Stimulated activated CD8-positive, alpha-beta memory T cell treated with anti-CD3 and anti-CD28 coated beads, Interleukin-4, amount 100 ng/mL, for 4 hours (primary cell): Measurements from ENCODE around the gene COPS4.
"Not testable (repeated sequence)": the region's sequence is repeated elsewhere in the genome, so short reads cannot be mapped to it uniquely, and the experiment has no call there.

Experiments
- DNase-seq, 2 donors: peaks; one replicate each; pipeline ENCODE4 v3.0.0-alpha.2; 2020; ENCODE audit warnings: low read depth in 2 of 2, low spot score in 1 of 2

COPS4 gene

DNA sequence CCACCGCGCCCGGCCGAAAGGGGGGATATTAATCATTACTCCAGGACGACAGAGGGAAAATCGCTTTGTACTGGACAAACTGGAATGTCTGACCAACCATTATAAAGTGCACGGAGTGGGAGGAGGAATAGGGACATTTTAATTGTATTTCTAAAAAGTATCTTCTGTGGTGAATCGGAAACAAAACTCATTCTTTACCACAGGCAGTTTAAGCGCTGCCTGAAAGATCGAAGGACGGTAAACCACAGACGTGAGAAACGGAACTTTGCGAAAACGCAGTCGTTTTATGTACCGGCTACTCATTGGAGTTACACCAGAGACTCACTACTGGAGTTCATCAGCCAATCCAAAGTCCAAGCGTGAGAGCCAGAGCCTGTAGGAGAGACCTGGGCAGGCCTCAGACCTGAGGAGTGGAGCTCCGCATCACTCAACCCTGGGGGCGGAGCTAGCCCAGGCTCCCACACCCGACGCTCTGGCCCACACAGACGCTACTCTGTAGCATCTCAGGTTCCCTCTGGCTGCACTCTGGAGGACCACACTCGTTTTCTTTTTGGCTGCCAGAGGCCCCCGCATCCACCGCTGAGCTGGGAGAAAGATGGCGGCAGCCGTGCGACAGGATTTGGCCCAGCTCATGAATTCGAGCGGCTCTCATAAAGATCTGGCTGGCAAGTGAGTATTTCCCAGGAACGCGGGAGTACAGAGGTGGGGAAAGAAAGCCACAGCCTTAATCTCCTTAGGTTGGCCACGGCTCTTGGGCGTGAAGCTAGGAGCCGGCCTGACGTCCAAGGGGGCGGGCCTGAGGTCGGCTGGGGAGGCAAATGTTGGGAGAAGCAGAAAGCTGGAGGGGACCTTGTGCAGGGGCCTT lies at the start of gene COPS4:
COPS4 (plus strand) TSS at position 554 of the 865 bp plus-strand sequence; CDS start at position 596, 42 bp downstream.
- peak; percentile 83 to 91 for DNase-seq

DNA sequence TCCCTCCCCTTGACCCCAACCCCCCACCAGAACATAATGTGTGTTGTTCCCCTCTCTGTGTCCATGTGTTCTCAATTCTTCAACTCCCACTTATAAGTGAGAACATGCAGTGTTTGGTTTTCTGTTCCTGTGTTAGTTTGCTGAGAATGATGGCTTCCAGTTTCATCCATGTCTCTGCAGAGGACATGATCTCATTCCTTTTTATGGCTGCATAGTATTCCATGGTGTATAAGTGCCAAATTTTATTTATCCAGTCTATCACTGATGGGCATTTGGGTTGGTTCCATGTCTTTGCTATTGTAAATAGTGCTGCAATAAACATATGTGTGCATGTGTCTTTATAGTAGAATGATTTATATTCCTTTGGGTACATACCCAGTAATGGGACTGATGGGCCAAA lies 47.5 kb upstream of the COPS4 start:
- DNase-seq: not testable (repeated sequence)

DNA sequence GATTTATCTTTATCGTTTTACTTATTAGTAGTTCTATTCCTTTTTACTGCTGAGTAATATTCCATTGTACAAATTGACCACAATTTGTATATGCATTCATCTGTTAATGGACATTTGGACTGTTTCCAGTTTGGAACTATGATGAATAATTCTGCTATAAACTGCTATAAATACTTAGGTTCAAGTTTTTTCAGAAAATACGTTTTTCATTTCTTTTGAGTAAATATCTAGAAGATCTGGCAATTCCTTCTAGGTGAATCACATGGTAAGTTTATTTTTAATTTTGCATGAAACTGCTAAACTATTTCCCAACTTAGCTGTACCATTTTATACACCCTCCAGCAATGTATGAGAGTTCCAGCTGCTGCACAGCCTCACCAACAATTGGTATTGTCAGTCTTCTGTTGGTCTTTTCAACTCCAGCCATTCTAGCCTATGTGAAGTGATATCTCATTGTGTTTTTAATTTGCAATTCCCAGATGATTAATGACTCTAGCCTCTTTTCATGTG lies 46.6 kb upstream of the COPS4 start:
- no peak for DNase-seq

DNA sequence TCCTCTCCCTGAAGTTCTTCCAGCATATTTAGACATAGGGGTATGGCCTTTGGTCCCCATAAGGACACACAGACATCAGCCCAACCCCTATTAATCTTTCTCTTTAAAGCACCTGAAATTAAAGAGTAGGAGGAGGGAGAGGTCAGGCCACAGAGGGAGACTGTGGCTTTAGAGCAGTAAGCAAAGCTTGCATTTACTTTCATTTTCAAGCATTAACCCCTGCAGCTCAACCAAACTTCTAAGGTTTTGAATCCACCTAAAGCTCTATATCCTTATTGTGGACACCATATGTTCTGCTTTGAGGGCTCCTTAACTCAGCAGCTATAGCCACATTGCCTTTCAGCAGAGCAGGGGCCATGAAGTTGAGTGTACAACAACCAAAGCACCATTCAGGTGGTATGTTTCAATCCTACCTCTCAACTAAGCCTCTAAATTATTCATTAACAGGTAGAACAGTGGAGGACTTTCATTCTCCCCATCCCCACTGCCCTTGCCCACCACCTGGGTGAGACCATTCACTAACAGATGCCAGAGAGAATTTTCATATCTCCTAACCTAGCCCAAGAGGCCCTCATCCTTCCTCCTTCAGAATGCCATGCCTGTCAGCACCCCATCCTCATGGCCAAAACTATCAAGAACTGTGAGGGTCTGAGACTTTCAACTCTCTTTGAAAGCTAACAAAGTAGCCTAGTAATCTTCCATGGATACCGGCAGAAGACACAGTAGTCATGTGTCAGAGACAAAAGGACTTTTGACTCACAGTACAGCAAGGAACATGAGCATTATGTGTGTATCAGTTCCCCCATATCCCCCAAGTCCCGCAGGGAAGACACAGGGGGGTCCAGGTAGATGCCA lies 45.2 kb upstream of the COPS4 start:
- no peak for DNase-seq

DNA sequence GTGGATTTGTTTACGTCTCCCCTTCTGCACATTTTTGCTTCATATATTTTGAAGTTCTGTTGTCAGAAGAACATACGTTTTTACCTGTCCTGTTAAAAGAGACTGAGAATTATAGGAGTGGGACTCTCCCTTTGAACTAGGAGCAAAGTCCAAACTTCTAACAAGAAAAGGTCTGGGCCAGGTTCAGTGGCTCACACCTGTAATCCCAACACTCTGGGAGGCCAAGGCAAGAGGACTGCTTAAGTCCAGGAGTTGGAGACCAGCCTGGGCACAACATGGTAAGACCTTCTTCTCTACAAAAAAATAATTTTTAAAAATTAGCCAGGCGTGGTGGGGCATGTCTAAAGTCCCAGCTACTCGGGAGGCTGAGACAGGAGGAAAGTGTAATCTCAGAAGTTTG lies 40.1 kb upstream of the COPS4 start:
- no peak for DNase-seq

DNA sequence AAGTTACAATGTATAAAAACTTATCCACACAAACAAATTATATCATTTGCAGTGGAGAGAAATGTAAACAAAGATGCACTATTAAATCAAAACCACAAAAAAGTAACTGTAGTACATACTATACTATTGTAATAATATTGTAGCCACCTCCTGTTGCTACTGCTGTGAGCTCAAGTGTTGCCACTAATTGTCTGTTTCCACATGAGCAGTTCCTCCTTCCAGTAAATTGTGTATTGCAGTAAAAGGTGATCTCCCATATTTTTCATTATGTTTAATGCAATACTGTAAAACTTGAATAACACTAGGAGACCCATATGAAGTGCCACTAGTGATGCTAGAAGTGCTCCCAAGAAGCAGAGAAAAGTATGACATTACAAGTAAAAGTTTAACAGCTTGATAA lies 36.1 kb upstream of the COPS4 start:
- no peak for DNase-seq

DNA sequence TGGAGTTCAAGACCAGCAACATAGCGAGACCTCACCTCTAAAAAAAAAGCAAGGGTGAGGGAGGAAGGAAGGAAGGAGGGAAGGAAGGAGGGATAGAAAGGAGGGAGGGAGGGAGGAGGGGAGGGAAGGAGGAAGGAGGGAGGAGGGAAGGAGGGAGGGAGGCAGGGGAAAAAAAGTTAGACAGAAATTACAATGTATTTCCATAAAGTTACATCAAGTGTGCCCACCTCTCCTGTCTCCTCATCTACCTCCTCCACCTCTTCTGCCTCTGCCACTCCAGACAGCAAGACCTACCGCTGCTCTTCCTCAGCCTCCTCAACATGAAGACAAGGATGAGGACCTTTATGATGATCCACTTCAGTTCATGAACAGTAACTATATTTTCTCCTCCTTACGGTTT lies 32.7 kb upstream of the COPS4 start:
- no peak for DNase-seq

DNA sequence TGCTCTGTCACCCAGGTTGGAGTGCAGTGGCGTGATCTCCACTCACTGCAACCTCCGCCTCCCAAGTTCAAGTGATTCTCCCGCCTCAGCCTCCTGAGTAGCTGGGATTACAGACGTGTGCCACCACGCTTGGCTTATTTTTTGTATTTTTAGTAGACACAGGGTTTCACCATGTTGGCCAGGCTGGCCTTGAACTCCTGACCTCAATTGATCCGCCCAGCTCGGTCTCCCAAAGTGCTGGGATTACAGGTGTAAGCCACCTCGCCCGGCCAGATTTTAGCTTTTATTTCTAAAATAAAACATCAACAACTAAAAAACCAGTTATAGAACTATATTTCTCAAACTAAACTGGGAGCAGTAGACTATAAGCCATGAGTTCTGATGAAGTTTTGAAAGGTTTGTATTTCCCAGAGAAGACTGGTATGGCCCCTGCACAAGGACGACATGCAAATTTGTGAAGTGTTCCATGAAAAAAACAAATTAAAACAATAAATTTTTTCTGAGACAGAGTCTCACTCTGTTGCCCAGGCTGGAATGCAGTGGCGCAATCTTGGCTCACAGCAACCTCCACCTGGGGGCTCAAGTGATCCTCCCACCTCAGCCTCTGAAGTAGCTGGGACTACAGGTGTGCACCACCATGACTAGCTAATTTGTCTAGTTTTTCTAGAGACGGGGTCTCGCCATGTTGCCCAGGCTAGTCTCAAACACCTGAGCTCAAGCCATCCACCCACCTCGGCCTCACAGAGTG lies 31.8 kb upstream of the COPS4 start:
- DNase-seq: not testable (repeated sequence)

DNA sequence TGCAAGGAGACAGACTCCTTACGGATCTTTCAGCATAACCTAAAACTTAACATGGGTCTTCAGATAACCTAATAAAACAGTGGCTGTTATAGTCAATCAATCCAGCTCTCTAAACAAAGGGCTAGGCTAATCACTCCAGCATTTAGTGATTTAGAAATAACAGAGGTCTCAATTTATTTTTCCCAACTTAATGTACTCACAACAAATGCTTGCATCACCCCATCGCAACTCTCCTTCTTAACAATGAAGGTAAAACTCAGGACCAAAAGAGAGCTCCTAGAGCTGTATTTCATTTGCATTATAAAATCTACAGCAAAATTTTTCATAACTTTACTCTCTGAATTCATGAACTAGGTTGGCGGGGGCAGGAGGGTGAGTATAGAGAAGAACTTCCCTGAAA lies 25.5 kb upstream of the COPS4 start:
- no peak for DNase-seq

DNA sequence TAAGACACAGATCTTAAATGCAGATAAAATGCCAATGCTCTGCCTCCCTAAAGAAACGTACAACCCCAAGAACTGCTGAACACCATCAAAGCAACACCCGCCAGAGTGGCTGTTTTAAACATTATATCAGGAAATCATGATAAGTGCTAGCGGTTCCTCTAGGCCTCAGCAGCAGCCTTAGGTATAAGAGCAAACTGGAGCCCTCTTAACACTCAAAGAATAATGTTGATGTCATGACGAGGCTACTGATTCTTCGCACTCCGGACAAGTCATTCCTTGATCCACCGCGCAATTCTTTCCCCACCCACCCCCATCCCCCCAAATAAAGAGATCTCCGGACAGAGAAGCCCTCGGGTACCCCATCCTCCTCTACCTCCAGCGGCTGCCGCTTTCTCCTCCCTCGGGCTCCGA lies 24.9 kb upstream of the COPS4 start:
- no peak for DNase-seq

DNA sequence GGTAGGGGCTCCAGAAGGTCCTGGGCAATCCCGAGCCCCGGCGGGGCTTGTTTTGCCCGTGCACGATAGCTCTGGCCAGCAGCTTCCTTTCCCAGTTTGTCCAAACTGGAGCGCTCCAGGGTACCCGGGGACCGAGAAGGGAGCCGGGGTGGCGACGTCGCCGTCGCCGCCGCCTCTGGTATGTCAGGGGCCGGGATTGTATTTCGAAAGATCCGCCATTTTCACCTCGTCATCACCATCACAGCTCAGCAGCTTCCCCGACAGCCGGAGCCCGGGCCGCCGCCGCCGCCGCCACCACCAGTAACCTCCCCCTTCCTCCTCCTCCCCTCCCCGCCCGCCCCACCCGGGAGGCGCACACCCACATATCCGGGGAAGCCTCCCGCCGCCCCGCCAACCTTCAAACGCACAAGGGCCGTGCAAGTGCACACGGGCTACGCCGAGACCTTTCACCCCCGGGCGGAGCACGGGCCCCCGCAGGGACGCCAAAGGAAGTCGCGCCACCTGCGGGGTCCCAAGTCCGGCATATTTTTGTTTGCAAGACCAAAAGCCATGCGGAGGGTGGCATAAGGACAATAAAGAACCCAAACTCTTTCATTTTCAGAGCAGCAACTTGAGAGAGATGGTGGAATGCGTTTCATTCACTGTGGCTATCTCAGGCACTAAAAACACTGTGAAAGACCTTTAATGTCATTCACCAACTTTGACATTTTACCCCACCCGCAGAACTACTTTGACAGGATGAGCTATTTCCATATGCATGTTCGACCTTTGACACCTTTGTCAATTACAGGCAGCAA lies 24.3 kb upstream of the COPS4 start, which contains the start of gene LIN54:
LIN54 (minus strand) TSS at position 302 of the 797 bp plus-strand sequence. CDS start 25,979 bp downstream, outside the sequence.
- peak; percentile 48 to 75 for DNase-seq

DNA sequence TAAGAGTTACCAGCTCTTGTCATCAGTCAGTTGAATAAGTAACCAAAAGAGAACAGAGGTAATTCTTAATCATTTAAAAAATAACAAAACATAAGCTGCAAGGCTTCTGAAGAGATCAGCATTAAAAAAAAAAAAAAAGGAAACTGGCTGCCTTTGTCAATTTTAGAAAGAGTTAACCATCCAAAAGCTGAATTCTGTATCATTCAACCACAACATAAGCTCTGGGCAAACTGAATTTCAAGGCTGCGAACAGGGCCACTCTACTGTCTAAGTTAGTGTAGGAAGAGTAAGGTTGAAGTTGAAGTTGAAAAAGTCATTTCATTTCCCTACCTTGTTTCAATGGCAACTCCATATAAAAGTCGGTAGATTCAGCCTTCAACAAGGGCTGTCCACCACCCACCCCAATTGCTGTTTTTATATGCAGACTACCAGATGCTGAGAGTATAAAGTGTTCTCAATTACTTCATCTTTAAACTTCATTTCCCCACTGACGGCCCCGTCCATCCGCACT lies 23.2 kb upstream of the COPS4 start:
- DNase-seq: no peak

DNA sequence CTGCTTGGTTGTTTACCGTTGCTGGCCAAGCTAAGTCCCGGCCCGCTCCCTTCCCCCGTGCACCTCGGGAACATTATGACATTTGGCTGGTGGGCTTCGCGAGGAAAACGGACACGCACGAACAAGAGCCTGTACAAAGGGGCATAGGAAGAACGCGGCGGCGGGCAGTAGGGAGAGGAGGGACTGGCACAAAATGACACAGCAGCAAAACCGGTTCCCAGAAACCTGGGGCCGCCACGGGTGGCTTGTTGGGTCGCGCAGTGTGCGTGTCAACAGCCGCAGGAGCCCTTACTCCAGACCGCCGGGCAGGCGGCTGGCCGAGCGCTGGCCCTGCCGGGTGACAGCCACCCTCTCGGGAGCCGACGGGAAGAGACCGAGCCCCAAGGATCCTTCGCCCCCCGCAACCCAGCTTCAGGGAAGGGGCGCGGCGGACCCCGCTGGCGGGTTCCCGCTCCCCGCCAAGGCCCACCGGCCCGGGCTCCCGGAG lies 22.7 kb upstream of the COPS4 start:
- DNase-seq: no peak

DNA sequence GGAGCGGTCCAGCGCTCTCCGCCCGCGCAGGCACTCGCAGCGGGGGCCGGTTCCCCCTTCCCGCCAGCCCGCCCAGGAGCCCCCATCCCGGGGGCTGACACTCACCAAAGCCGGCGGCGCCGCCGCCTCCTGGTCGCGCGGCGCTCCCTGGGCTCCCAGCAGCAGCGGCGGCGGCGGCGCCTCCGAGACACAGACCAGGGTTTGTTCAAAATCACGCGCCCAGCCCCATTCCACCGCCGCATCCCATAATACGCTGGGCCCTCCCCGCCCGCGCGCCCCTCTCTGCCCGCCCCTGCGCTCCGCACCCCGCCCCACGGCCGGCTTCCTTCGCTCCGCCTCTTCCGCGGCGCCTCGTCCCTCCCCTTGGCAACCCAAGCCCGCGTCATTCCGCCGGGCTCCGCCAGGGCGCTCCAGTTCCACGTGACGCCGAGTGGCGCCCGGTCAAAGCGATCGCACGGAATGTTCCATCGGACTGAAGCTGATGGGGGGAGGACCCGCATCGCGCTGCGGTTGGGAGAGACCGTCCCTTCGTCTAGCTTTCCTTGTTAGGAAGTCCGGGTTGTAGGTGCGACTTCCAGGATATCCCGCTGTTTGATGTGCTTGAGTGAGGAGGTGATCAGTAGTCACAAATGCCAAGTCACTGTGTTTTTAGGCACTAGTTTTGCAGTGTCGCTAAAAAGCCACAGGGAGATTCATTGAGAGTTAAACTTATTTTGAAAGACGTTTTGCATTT lies 22.1 kb upstream of the COPS4 start:
- peak; percentile 89 to 92 for DNase-seq

DNA sequence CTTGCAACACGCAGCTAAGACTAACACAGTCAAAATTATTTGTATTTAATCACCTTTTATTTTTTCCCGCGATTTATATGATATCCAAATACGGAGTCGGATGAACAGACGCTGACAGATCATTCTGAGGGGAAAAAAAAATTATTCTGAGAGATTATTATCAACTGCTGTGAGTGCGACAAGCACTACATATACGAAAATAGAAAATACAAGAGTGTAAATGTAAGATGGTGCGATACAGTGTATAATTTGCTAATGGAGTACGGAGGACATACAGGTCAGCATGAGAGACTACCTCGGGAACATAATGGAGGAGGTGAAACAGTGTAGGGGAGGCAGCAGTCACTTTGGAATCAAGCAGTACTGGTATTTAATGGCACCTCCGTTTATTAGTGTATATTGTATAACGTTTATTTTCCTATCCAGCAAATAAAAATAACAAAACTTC lies 21.5 kb upstream of the COPS4 start:
- DNase-seq: no peak

DNA sequence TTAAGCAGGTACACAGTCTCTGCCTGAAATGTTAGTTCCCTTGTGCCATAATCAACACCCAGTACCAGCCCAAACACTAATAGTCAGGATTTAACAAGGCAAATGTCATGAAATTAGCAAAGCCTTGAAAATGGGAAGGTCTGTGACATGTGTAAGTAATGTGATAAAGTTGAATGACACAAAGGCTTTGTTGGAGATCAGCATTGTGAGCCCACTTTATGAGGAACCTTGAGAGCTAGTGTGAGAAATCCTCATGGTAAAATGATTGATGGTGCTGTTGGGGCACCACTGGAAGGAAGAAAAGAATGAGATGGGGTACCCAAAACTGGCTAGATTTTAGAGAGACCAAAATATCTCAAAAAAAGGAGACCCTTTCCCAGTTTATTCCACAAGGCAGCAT lies 21.1 kb upstream of the COPS4 start:
- DNase-seq: no peak

DNA sequence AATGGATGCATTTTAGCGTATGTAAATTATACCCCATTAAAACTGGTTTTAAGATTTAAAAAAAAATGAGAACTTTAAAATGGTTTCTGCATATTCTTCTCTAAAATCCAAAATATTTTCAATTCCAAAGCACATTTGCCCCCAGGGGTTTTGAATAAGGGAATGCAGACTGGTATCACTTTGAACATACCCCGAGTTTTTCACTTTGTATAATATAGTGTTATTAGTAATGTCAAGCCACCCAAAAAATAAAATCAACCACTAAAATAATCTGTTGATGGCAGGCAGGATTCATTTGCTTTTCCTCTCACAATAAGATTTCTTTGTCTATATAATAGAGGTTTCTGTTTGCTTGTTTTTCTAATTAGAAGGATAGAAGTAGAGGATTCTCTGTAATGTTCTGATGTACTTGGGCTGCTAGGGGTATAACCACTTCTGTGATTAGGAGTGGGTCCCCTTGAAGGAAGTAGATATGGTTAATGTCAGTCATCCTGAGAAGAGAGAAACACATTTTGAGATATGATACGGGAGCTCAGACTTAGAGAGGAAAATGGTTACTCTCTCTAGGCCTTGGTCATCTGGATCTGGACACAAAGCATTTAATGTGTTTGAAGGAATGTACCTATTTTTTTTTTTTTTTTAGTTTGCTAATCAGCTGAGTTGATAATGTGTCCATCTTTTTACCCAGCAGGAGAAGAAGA lies 15.0 kb upstream of the COPS4 start:
- no peak for DNase-seq

DNA sequence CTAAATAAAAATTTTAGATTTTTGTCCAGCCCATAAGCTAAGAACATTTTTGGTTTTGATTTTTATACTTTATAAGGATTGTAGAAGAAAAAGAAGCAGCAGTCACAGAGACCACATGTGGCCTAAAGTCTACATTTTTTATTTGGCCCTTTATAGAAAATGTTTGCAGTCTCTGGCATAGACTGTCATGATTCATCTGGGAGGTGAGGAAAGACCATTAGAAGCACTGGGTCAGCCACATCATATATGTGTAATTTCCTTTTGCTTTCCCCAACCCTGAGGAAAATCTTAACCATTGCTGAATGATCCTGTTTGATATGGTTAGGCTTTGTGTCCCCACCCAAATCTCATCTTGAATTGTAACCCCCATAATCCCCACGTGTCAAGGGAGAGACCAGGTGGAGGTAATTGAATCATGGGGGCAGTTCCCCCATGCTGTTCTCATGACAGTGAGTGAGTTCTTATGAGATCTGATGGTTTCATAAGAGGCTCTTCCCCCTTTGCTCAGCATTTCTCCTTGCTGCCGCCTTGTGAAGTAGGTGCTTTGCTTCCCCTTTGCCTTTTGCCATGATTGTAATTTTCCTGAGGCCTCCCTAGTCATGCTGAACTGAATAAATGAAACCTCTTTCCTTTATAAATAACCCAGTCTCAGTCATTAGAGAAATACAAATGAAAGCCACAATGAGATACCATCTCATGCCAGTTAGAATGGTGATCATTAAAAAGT lies 12.1 kb upstream of the COPS4 start:
- no peak for DNase-seq
